Breast epithelium (tissue), 4 donors: ENCODE measurements around the gene TMEM45B. TPM values are rescaled to one million over a fixed set of nuclear protein-coding genes. Genes with fewer than 3 reads are reported as not detected.
"Not testable (repeated sequence)": the region's sequence is repeated elsewhere in the genome, so short reads cannot be mapped to it uniquely, and the experiment has no call there.

Source experiments
- DNase-seq, 2 donors: peaks; one replicate each; pipeline ENCODE4 v3.0.0-alpha.2; 2019; ENCODE audit warnings: low spot score in 2 of 2
- H3K27ac ChIP-seq, 2 donors: fragments of 200-600 bp; sonication (generic) in 1 of 2; one replicate each; pipeline ENCODE4 v1.5.1; 2016 to 2019; ENCODE audit warnings: mild to moderate bottlenecking in 1 of 2
- H3K27me3 ChIP-seq, 2 donors: fragments of 200-600 bp; sonication (generic) in 1 of 2; one replicate each; pipeline versions ENCODE4 v1.5.1 to v1.6.0; 2017 to 2019; ENCODE audit warnings: control low read depth in 1 of 2, mild to moderate bottlenecking in 1 of 2
- H3K36me3 ChIP-seq: fragments of 200-600 bp; one replicate; pipeline ENCODE4 v1.5.1; 2019
- H3K4me1 ChIP-seq, 2 donors: fragments of 200-600 bp; sonication (generic); one replicate each; pipeline ENCODE4 v1.5.1; 2016 to 2019; ENCODE audit warnings: control low read depth in 1 of 2
- H3K4me3 ChIP-seq, 3 donors: fragments of 200-600 bp; sonication (generic); 1 replicate in 2 of 3; 2 replicates in 1 of 3; pipeline ENCODE4 v1.5.1; 2016 to 2019; ENCODE audit warnings: mild to moderate bottlenecking in 3 of 3, moderate library complexity in 2 of 3
- H3K9me3 ChIP-seq, 2 donors: fragments of 200-600 bp; sonication (generic) in 1 of 2; one replicate each; pipeline ENCODE4 v1.5.1; 2016 to 2019; ENCODE audit warnings: control low read depth in 1 of 2
- POLR2A ChIP-seq: fragments of 450-650 bp; IDR thresholded peaks from one replicate; pipeline ENCODE4 v1.6.1; 2016; ENCODE audit warnings: antibody characterized with exemption, mild to moderate bottlenecking, moderate library complexity
- POLR2AphosphoS5 ChIP-seq, 3 donors: sonication (generic); formaldehyde crosslinking; IDR thresholded peaks; one replicate each; pipeline ENCODE4 v1.6.1; 2017; ENCODE audit warnings: antibody characterized with exemption in 3 of 3
- intact Hi-C: fragments of 100-400 bp; cut with DNase I; formaldehyde crosslinking; loops from one replicate; pipeline ENCODE4 v1.15.1; 2023; ENCODE audit warnings: low total_unique reads
- total RNA-seq, 3 donors: library from RNA; depleted of rRNA; stranded (reverse); fragments of >200 nt; gene quantifications; one replicate each; pipeline ENCODE4 v1.1.0, GENCODE V29; 2016
- TF ChIP-seq, protein P1 (sequence below), 3 donors: fragments of 450-650 bp; IDR thresholded peaks; one replicate each; pipeline ENCODE4 v1.5.1; 2016 to 2017; ENCODE audit warnings: antibody characterized with exemption in 3 of 3, mild to moderate bottlenecking in 3 of 3, moderate library complexity in 3 of 3

The TMEM45B gene
- total RNA-seq, 3 donors from 2014 or later = 7.3 to 11.8 TPM; not detected in 1

GRCh38 chr11:129770993-129771392, 44.7 kb upstream of the TMEM45B start:
- Histone ChIP-seq H3K27me3 (no peaks in the 10 kb centered on the region), H3K27ac (no peak overlapping the region), H3K4me1 (no peaks in the 10 kb centered on the region), H3K36me3 (no peaks in the 10 kb centered on the region), H3K9me3 (peaks cover 5 to 6% of the 10 kb centered on the region in 2 donors), H3K4me3 (no peak overlapping the region)
- intact Hi-C loops = no loop called here
- DNase-seq = no peak
- TF ChIP-seq POLR2A = no peak
- no peak for TF ChIP-seq POLR2AphosphoS5 (IDR thresholded peaks at IDR 0.05)
- TF ChIP-seq, protein P1, sequence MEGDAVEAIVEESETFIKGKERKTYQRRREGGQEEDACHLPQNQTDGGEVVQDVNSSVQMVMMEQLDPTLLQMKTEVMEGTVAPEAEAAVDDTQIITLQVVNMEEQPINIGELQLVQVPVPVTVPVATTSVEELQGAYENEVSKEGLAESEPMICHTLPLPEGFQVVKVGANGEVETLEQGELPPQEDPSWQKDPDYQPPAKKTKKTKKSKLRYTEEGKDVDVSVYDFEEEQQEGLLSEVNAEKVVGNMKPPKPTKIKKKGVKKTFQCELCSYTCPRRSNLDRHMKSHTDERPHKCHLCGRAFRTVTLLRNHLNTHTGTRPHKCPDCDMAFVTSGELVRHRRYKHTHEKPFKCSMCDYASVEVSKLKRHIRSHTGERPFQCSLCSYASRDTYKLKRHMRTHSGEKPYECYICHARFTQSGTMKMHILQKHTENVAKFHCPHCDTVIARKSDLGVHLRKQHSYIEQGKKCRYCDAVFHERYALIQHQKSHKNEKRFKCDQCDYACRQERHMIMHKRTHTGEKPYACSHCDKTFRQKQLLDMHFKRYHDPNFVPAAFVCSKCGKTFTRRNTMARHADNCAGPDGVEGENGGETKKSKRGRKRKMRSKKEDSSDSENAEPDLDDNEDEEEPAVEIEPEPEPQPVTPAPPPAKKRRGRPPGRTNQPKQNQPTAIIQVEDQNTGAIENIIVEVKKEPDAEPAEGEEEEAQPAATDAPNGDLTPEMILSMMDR (IDR thresholded peaks at IDR 0.05) = no peak

GRCh38 chr11:129771456-129771855, 44.2 kb upstream of the TMEM45B start:
- H3K4me1 ChIP-seq, H3K9me3 ChIP-seq, H3K4me3 ChIP-seq, DNase-seq, intact Hi-C loops, H3K27me3 ChIP-seq, H3K27ac ChIP-seq, H3K36me3 ChIP-seq: not testable (repeated sequence)

GRCh38 chr11:129778877-129779276, 36.8 kb upstream of the TMEM45B start:
- no peaks in the 10 kb centered on the region for H3K4me1 ChIP-seq
- intact Hi-C loops = no loop called here
- no peaks in the 10 kb centered on the region for H3K36me3 ChIP-seq
- TF ChIP-seq, protein P1 (IDR thresholded peaks at IDR 0.05) = no peak
- TF ChIP-seq POLR2A (no peak), POLR2AphosphoS5 (IDR thresholded peaks at IDR 0.05) (no peak)
- no peaks in the 10 kb centered on the region for H3K9me3 ChIP-seq
- no peak overlapping the region for H3K4me3 ChIP-seq
- no peak for DNase-seq
- H3K27ac ChIP-seq = no peak overlapping the region
- no peaks in the 10 kb centered on the region for H3K27me3 ChIP-seq

GRCh38 chr11:129779342-129779741, 36.3 kb upstream of the TMEM45B start:
- Histone ChIP-seq H3K27me3 (no peaks in the 10 kb centered on the region), H3K4me1 (no peaks in the 10 kb centered on the region), H3K9me3 (no peaks in the 10 kb centered on the region), H3K36me3 (no peaks in the 10 kb centered on the region), H3K4me3 (no peak overlapping the region), H3K27ac (no peak overlapping the region)
- intact Hi-C loops = no loop called here
- DNase-seq = no peak
- TF ChIP-seq, protein P1 (IDR thresholded peaks at IDR 0.05) = no peak
- no peak for TF ChIP-seq POLR2AphosphoS5 (IDR thresholded peaks at IDR 0.05)
- no peak for TF ChIP-seq POLR2A

DNA sequence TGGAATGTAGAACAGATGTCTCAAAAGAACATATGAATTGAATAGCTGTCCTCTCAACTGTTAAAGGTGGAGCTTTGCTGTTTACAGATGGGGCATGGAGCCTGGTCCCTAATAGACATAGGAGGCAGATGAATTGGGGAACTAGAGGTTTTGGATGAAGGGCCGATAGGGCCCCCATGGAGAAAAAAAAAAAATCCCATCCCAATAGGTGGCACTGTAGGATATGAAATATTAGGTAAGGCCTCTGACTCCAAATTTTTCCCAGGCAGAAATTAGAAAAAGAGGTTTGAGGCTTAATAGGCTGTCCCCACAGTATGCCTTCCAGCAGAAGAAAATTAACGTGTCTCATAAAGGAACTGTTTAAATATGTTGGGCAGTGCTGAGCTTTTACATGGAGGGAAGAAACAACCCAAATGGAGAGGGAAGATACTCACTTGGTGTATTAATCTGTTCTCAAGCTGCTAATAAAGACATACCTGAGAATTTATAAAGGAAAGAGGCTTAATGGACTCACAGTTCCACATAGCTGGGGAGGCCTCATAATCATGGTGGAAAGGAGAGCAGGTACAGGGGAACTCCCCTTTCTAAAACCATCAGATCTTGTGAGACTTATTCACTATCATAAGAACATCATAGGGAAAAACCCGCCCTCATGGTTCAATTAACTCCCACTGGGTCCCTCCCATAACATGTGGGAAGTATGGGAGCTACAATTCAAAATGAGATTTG, 30.1 kb upstream of the TMEM45B start:
- no peak overlapping the region for H3K4me3 ChIP-seq
- H3K9me3 ChIP-seq = no peaks in the 10 kb centered on the region
- no peak overlapping the region for H3K27ac ChIP-seq
- H3K4me1 ChIP-seq = no peaks in the 10 kb centered on the region
- TF ChIP-seq POLR2A = no peak
- TF ChIP-seq, protein P1 (IDR thresholded peaks at IDR 0.05) = peak in 1 of 3 donors; percentile 12
- TF ChIP-seq POLR2AphosphoS5 (IDR thresholded peaks at IDR 0.05) = no peak
- no peak for DNase-seq
- H3K36me3 ChIP-seq = no peaks in the 10 kb centered on the region
- intact Hi-C loops = no loop called here
- no peaks in the 10 kb centered on the region for H3K27me3 ChIP-seq

- H3K4me3 ChIP-seq, H3K4me1 ChIP-seq, H3K9me3 ChIP-seq, H3K36me3 ChIP-seq, DNase-seq, intact Hi-C loops, H3K27me3 ChIP-seq, H3K27ac ChIP-seq: not testable (repeated sequence)
Observed at GRCh38 chr11:129786112-129786416, 29.6 kb upstream of the TMEM45B start.
